Coronary artery (tissue), 2 donors: Measurements from ENCODE around the gene OCA2.

Source experiments
- DNase-seq: peaks from one replicate; pipeline ENCODE4 v3.0.0-alpha.2; 2017; ENCODE audit warnings: low spot score
- H3K27ac ChIP-seq, 2 donors: fragments of 200-600 bp; sonication (generic); one replicate each; pipeline ENCODE4 v1.5.1; 2016 to 2019
- H3K4me3 ChIP-seq: fragments of 200-600 bp; sonication (generic); 2 replicates; pipeline ENCODE4 v1.5.1; 2016; ENCODE audit warnings: mild to moderate bottlenecking, moderate library complexity
- TF ChIP-seq, protein P1 (sequence below): fragments of 200-600 bp; sonication (generic); IDR thresholded peaks from one replicate; pipeline ENCODE4 v1.5.1; 2019; ENCODE audit warnings: antibody characterized with exemption

The OCA2 gene

DNA sequence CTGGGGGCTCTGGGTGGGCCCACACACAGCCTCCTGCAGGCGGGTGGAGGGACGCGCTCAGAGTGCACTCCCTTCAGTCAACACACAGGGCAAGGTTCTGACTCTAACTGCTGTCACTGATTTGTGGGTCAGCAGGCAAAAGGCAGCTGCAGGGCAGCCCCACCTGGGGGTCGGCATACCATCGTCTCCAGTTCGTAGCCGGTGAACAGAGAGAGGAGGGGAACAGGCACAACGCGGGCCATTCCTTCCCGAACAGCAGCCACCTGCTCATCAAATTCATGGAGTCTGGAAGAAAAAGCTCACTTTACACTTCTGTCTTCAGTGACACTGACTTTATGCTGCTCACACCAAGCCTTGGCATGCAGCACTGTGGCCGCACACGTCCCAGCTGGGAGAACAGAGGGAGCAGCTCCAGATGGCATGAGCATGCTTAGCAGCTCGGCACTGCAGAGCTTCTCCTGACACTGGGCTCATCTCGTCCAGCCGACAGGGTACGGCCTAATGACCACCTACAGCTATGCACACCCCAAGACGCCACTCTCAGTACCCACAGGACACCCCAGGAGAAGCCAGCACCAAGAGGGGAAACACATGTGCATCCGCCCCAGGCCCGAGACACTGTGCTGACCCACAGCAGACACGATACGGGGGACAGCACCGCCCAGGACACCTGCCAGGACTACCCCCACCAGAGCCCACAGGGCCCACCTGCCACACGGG, 14.4 kb upstream of the OCA2 start:
- TF ChIP-seq, protein P1, sequence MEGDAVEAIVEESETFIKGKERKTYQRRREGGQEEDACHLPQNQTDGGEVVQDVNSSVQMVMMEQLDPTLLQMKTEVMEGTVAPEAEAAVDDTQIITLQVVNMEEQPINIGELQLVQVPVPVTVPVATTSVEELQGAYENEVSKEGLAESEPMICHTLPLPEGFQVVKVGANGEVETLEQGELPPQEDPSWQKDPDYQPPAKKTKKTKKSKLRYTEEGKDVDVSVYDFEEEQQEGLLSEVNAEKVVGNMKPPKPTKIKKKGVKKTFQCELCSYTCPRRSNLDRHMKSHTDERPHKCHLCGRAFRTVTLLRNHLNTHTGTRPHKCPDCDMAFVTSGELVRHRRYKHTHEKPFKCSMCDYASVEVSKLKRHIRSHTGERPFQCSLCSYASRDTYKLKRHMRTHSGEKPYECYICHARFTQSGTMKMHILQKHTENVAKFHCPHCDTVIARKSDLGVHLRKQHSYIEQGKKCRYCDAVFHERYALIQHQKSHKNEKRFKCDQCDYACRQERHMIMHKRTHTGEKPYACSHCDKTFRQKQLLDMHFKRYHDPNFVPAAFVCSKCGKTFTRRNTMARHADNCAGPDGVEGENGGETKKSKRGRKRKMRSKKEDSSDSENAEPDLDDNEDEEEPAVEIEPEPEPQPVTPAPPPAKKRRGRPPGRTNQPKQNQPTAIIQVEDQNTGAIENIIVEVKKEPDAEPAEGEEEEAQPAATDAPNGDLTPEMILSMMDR = no peak
- no peak overlapping the region for H3K4me3 ChIP-seq
- DNase-seq = no peak
- no peak overlapping the region for H3K27ac ChIP-seq

DNA sequence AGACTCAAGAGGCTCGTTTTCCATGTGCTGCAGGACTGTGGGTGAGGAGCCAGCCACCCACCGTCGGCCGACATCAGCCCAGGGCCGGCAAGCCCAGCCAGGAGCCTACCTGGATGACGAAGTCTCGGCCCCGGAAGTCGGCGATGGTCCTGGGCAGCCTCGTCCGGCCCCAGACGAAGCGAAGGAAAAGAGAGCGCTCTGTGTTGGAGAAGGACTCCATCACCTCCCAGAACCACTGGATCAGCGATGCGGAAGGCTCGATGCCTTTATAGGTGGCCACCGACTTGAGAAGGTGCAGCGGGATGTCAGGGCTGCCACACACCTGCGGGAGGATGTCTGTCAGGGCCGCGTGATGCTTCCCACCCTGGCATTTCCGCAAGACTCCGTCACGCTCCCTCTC, 13.8 kb upstream of the OCA2 start:
- TF ChIP-seq, protein P1 = no peak
- H3K4me3 ChIP-seq = no peak overlapping the region
- DNase-seq = no peak
- H3K27ac ChIP-seq = no peak overlapping the region

DNA sequence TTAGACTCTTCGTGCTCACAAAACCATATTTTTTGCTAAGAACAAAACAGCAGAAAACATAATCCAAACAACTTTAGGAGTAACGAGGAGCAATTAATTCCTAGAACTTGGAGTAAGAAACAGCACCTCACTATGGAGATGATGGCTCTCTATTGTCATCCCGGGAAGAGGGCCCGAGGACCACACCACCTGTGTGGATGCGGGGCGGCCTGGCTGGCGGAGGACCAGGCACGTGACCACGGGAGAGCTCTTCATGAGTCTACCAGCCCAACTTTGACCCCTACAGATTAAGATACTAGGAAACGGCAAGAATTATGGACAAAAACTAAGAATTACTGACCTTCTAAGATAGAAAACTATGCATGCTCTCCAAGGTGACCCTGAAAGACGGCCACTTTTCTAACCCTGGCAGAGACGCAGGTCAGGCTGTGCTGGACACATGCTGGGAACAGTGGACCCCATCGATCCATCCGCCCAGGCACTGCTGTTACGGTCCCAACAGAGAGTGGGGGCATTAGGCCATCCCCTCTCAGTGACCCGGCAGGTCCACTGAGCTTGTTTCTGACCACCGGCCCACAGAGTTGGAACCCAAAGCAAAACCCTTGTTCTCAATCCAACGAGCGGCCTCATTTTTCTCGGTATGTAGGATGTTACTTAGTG, 13.1 kb upstream of the OCA2 start:
- Histone ChIP-seq H3K4me3 (no peak overlapping the region), H3K27ac (no peak overlapping the region)
- TF ChIP-seq, protein P1 = no peak
- no peak for DNase-seq

DNA sequence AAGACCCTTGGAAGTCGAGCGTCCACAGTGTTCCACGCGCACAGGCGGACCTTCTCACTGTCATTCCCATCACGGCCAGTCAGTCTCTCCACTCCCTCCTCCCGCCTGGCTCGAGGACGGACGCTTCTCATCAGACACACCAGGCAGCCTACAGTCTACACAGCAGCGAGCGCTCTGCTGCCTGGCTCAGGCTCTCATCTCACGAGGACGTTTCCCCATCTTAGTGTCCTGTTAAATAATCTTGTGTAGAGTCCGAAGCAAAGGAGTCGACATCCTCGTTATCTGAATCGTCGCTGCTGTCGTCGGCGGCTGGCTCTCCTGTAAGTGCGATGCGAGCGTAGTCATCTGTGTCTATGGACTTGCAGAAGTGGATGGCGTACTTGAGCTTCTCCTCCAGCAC, 12.4 kb upstream of the OCA2 start:
- no peak for DNase-seq

DNA sequence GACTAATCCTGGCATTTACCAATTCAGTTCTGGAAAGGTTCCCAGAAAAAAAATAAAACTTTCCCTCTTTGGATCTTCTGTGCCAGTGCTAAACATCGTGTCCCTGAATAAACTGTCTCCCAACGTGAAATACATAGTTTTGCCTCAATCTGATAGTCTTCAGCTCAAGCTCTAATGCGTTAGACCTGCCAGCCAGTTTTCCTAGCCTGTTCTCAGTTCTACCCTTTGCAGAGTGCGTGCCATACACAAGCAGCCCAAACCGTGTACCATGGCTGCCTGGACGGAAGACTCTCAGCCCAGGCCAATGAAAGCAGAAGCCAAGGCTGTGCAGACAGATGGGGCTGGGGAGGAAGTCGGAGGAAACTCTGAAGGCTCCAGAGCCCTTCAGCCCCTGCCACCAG, 11.4 kb upstream of the OCA2 start:
- no peak for DNase-seq
- H3K27ac ChIP-seq = peak overlapping the region; percentile 73 to 91
- TF ChIP-seq, protein P1 = no peak
- peak overlapping the region; percentile 38 for H3K4me3 ChIP-seq

More for the DNA sequence above, 12.4 kb upstream of the OCA2 start:
- Histone ChIP-seq H3K4me3 (no peak overlapping the region), H3K27ac (no peak overlapping the region)
- TF ChIP-seq, protein P1 = no peak

- TF ChIP-seq, protein P1 = no peak
- peak; percentile 60 for DNase-seq
- peak overlapping the region; percentile 38 for H3K4me3 ChIP-seq
- H3K27ac ChIP-seq = peak overlapping the region; percentile 73 to 91
These were observed 10.7 kb upstream of the OCA2 start for GRCh38 chr15:28109626-28110455.
